GM18526 (cell line): ENCODE data around the gene LIF.

Experiments
- POLR2A ChIP-seq: IDR thresholded peaks from 3 replicates; pipeline ENCODE4 v1.6.1; 2011; ENCODE audit not compliant: insufficient read length; ENCODE audit errors: extremely low read depth

Gene LIF

GRCh38 chr22:30202531-30203006 lies 44.0 kb downstream of the LIF start:
- TF ChIP-seq POLR2A, result no peak

GRCh38 chr22:30201945-30202344 lies 44.6 kb downstream of the LIF start:
- no peak for TF ChIP-seq POLR2A

- no peak for TF ChIP-seq POLR2A
Observed at GRCh38 chr22:30198921-30199320, 47.6 kb downstream of the LIF start.

DNA sequence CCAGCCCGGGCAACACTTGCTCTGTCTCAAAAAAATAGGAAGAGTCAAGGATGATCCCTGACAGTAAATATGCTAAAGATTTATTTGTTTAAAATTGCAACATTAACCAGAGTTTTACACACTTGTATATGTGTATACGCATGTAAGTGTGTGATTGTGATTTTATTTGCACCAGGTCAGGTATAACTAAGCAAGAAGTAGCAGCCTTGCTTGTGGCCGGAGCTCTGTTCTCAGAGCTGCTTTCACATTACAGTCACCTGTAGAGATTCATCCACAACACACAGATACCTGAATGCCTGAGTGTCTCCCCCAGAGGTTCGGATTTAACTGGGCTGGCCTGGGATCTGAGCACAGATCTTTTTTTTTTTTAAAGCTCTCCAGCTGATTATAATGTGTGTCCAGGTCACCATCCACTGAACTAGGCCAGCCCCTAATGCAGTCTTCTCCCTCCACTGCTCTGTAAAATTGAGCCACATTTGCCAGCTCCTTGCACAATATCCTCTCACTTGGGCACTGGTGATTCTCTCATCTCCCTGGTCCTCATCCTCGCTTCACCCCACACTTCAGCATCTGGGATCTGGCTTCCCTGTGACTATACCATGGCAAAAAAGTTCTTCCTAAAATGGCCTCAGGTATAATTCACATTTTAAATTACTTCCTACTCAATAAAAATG lies 48.3 kb downstream of the LIF start:
- no peak for TF ChIP-seq POLR2A

DNA sequence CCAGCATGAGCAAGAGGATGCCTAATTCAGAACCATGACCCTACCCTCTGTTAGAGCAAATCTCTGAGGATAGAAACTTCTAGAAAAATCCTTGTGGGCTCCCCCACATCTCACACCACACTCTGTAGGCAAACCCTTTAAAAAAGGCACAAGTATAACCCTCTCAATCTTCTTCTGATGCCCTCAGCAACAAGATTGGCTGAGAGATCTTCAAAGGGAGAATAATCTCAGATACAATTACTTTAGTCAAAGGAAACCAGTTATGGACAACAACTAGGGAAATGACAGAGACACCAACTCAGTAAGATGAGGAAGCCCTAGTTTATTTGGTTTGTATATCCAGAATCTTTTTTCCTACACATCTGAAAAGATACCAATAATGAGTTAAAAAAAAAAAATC lies 49.2 kb downstream of the LIF start:
- TF ChIP-seq POLR2A, result no peak

DNA sequence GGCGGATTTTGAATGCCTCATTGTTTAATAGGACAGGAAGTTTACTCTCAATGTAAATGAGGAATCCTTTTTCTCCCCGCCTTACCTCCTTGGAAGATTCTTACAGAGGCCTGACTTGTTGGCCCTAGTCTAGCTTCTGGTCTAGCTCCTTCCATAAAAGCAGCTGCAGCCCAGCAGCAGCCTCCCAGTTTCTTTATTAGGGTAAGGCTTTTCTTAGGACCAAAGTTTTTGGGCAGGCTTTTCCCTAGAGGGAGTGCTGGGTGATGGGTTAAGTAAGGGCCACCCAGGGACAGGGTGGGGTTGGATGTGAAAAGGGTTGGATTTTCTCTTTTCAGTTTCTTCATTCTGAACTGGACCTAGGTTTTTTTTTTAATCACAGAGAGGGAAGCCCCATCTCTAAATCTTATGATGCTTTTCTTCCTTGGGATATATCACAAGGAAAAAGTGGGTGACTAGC lies 49.7 kb downstream of the LIF start:
- no peak for TF ChIP-seq POLR2A

GRCh38 chr22:30196141-30196879 lies 50.2 kb downstream of the LIF start:
- TF ChIP-seq POLR2A, result no peak

- TF ChIP-seq POLR2A, result no peak
Observed at GRCh38 chr22:30195245-30196140, 51.1 kb downstream of the LIF start.

DNA sequence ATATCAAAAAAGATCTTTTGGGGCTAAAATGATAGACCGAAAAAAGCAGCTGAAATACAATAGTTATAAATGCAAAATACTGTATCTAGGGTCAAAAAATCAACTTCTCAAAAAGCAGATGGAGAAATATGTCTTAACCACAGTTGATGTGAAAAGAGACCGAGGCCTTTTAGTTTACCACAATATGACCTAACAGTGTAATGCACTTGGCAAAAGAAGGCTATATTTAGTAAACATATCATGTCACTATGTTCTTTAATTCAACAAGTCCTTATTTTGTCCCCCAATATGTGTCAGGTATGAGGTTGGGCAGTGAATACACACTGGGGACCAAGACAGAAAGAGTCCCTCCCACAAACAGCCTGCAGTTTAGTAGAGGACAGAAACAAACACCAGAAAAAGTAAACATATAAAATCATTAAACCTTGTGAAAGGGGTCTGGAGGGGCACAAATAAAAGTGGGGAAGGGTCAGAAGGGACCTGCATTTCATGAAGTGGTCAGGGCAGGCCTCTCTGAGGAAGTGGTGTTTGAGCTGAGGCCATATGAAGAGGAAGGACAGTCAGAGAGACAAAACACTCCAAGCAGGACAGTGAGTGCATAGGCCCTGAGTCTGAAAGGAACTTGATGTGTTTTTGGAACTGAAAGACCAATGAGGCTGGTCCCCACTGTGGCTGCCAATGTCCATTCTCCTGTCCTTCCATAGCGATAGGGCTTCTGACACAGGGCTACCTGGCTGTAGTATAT lies 53.4 kb downstream of the LIF start:
- no peak for TF ChIP-seq POLR2A

DNA sequence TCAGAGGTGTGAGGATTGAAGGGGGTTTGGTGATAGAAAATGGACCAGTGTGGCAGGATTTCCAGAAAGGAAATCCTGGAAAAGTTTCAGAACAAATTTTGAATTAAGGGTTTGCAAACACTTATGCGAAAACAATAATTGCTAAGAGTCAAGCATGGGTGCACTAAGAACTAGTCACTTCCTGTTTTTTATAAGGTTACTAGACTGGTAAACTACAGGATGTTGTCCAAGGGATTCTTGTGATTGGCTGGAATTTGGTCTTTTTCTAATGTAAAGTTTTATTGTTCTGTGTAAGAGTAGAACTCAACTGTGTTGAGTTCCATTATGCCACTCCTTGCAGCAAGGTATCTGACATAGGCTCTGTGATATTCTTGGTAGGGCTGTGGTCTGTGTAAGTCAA lies 54.1 kb downstream of the LIF start:
- TF ChIP-seq POLR2A, result no peak

- TF ChIP-seq POLR2A, result no peak
Observed at GRCh38 chr22:30191040-30191701, 55.4 kb downstream of the LIF start.

DNA sequence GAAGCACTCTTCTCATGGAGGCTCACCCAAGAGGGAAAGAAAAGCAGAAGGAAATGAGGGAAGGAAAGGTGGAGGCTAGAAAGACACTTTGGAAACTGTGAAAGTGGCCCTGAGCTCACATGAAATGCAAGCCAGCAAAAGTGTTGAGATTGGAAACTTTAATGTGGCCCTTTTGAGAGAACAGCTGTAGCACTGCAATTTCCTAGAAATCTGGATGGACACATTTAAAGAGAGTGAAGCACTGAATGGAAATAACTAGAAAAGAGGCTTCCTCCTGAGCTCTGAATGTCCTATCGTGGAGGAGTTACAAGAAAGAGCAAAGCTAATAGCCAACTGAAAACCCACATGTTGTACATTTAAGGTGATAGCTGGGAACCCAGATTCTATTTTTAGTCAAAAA lies 56.0 kb downstream of the LIF start:
- TF ChIP-seq POLR2A, result no peak
